Ecto neural progenitor cell (in vitro differentiated cells): Measurements from ENCODE around the gene WFIKKN2.

Experiments used
- DNase-seq: peaks from one replicate; pipeline ENCODE4 v3.0.0-alpha.2; 2018; ENCODE audit warnings: low spot score

Gene WFIKKN2

GRCh38 chr17:50808888-50809287 is 26.5 kb upstream of the WFIKKN2 start:
- no peak for DNase-seq

GRCh38 chr17:50813583-50813982 is 21.8 kb upstream of the WFIKKN2 start:
- DNase-seq, result no peak

- no peak for DNase-seq
Measured at GRCh38 chr17:50815400-50815799, 20.0 kb upstream of the WFIKKN2 start.

- DNase-seq, result no peak
Measured at GRCh38 chr17:50816271-50816670, 19.1 kb upstream of the WFIKKN2 start.

- DNase-seq, result no peak
Measured at GRCh38 chr17:50816771-50817751, 18.3 kb upstream of the WFIKKN2 start.

GRCh38 chr17:50817838-50818237 is 17.5 kb upstream of the WFIKKN2 start:
- no peak for DNase-seq

GRCh38 chr17:50818261-50818660 is 17.1 kb upstream of the WFIKKN2 start:
- no peak for DNase-seq

GRCh38 chr17:50818921-50819657 is 16.3 kb upstream of the WFIKKN2 start:
- DNase-seq, result no peak

- DNase-seq, result no peak
Measured at GRCh38 chr17:50820651-50821050, 14.7 kb upstream of the WFIKKN2 start.

- DNase-seq, result no peak
Measured at GRCh38 chr17:50822550-50822949, 12.8 kb upstream of the WFIKKN2 start.

- no peak for DNase-seq
Measured at GRCh38 chr17:50824429-50824828, 11.0 kb upstream of the WFIKKN2 start.

GRCh38 chr17:50825188-50825587 is 10.2 kb upstream of the WFIKKN2 start:
- no peak for DNase-seq

GRCh38 chr17:50828508-50829170 is 6.7 kb upstream of the WFIKKN2 start:
- DNase-seq, result no peak

- no peak for DNase-seq
Measured at GRCh38 chr17:50829332-50829731, 6.1 kb upstream of the WFIKKN2 start.

- no peak for DNase-seq
Measured at GRCh38 chr17:50830352-50830751, 5.0 kb upstream of the WFIKKN2 start.

- DNase-seq, result no peak
Measured at GRCh38 chr17:50830994-50831393, 4.4 kb upstream of the WFIKKN2 start.

GRCh38 chr17:50831471-50831928 is 3.9 kb upstream of the WFIKKN2 start:
- no peak for DNase-seq

GRCh38 chr17:50832267-50832863 is 3.0 kb upstream of the WFIKKN2 start:
- DNase-seq, result no peak

GRCh38 chr17:50832864-50833381 is 2.5 kb upstream of the WFIKKN2 start:
- DNase-seq, result no peak

- DNase-seq, result no peak
Measured at GRCh38 chr17:50833510-50834428, 1.6 kb upstream of the WFIKKN2 start.
